Nephron progenitor cell (in vitro differentiated cells): ENCODE results near the gene LPP.

Experiments
- DNase-seq: peaks from one replicate; pipeline ENCODE4 v3.0.0; 2021
- H3K27ac Mint-ChIP-seq: 2 replicates; pipeline ENCODE4 v1.8.0; 2021; ENCODE audit warnings: mild to moderate bottlenecking, moderate library complexity, mixed read lengths
- H3K27me3 Mint-ChIP-seq: 2 replicates; pipeline ENCODE4 v1.8.0; 2021; ENCODE audit warnings: mild to moderate bottlenecking, low read depth, mixed read lengths; ENCODE audit not compliant: poor library complexity
- H3K36me3 Mint-ChIP-seq: 2 replicates; pipeline ENCODE4 v1.8.0; 2021; ENCODE audit warnings: low read depth, mixed read lengths
- H3K4me1 Mint-ChIP-seq: 2 replicates; pipeline ENCODE4 v1.8.0; 2021; ENCODE audit warnings: mixed read lengths
- H3K4me3 Mint-ChIP-seq: 2 replicates; pipeline ENCODE4 v1.8.0; 2021; ENCODE audit warnings: mild to moderate bottlenecking, moderate library complexity, mixed read lengths
- H3K9me3 Mint-ChIP-seq: 2 replicates; pipeline ENCODE4 v1.8.0; 2021; ENCODE audit warnings: mild to moderate bottlenecking, moderate library complexity, mixed read lengths
- CTCF ChIP-seq: fragments of 200-600 bp; sonication (generic); IDR thresholded peaks from 2 replicates; pipeline ENCODE4 v1.5.0; 2021; ENCODE audit warnings: antibody characterized with exemption

Gene LPP

GRCh38 chr3:188179006-188179966 lies 25.3 kb downstream of the LPP start:
- Mint-ChIP-seq H3K4me3 (peak overlapping the region; percentile 46), H3K9me3 (peaks cover 4% of the 10 kb centered on the region), H3K36me3 (peaks cover 43% of the 10 kb centered on the region), H3K27ac (peak overlapping the region; percentile 78), H3K27me3 (peaks cover 4% of the 10 kb centered on the region), H3K4me1 (peaks cover 69% of the 10 kb centered on the region)
- no peak for TF ChIP-seq CTCF
- DNase-seq: peak; percentile 23

GRCh38 chr3:188180114-188180513 lies 26.2 kb downstream of the LPP start:
- no peak for TF ChIP-seq CTCF
- H3K4me3 Mint-ChIP-seq: no peak overlapping the region
- H3K9me3 Mint-ChIP-seq: peaks cover 4% of the 10 kb centered on the region
- H3K4me1 Mint-ChIP-seq: peaks cover 70% of the 10 kb centered on the region
- H3K36me3 Mint-ChIP-seq: peaks cover 37% of the 10 kb centered on the region
- H3K27me3 Mint-ChIP-seq: peaks cover 9% of the 10 kb centered on the region
- no peak for DNase-seq
- H3K27ac Mint-ChIP-seq: peak overlapping the region; percentile 90

- Mint-ChIP-seq H3K27me3 (peaks cover 7% of the 10 kb centered on the region), H3K4me1 (peaks cover 70% of the 10 kb centered on the region), H3K4me3 (no peak overlapping the region), H3K9me3 (no peaks in the 10 kb centered on the region), H3K36me3 (peaks cover 8% of the 10 kb centered on the region), H3K27ac (no peak overlapping the region)
- no peak for TF ChIP-seq CTCF
- DNase-seq: no peak
Observed at GRCh38 chr3:188183452-188183851, 29.5 kb downstream of the LPP start.

GRCh38 chr3:188184160-188184559 lies 30.2 kb downstream of the LPP start:
- H3K27ac Mint-ChIP-seq: peak overlapping the region; percentile 95
- H3K4me3 Mint-ChIP-seq: no peak overlapping the region
- H3K36me3 Mint-ChIP-seq: peaks cover 7% of the 10 kb centered on the region
- no peak for DNase-seq
- H3K4me1 Mint-ChIP-seq: peaks cover 63% of the 10 kb centered on the region
- H3K27me3 Mint-ChIP-seq: peaks cover 7% of the 10 kb centered on the region
- TF ChIP-seq CTCF: no peak
- H3K9me3 Mint-ChIP-seq: no peaks in the 10 kb centered on the region

- Mint-ChIP-seq H3K9me3 (no peaks in the 10 kb centered on the region), H3K4me3 (peak overlapping the region; percentile 61), H3K27ac (peak overlapping the region; percentile 95), H3K27me3 (peaks cover 7% of the 10 kb centered on the region), H3K4me1 (peaks cover 60% of the 10 kb centered on the region), H3K36me3 (peaks cover 7% of the 10 kb centered on the region)
- TF ChIP-seq CTCF: no peak
- no peak for DNase-seq
Observed at GRCh38 chr3:188184649-188185048, 30.7 kb downstream of the LPP start.
